ENCODE measurements around the gene NKIRAS1.
"Not testable (repeated sequence)": the region's sequence is repeated elsewhere in the genome, so short reads cannot be mapped to it uniquely, and the experiment has no call there.

NKIRAS1 gene

GRCh38 chr3:23940775-23941174, 24.0 kb upstream of the NKIRAS1 start:
- no peak for DNase-seq (ENCODE audit: low read depth in 2 of 2, low spot score in 1 of 2)

GRCh38 chr3:23938688-23939087, 21.9 kb upstream of the NKIRAS1 start:
- no peak for DNase-seq (ENCODE audit: low read depth in 2 of 2, low spot score in 1 of 2)

- no peak for DNase-seq (ENCODE audit: low read depth in 2 of 2, low spot score in 1 of 2)
Measured at GRCh38 chr3:23937296-23937695, 20.5 kb upstream of the NKIRAS1 start.

DNA sequence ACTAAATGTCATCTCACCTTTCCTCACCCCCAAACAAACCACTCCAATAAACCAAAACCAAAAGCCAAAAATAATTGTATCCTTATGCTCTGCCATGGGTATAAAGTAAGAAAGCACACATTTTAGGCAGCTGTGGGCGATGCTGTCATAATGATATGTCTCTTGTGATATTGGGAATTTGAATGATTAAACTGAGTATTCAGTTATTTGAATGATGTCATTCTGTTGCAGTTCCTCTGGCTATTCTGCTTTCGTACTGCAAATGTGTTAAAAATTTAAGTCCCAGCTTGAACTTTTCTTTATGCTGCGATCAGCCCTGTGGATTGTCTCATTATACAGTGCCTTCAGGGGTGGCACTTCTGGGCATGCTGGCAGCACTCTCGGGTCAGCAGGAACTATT, 17.5 kb upstream of the NKIRAS1 start:
- DNase-seq (ENCODE audit: low read depth in 2 of 2, low spot score in 1 of 2) = no peak

DNA sequence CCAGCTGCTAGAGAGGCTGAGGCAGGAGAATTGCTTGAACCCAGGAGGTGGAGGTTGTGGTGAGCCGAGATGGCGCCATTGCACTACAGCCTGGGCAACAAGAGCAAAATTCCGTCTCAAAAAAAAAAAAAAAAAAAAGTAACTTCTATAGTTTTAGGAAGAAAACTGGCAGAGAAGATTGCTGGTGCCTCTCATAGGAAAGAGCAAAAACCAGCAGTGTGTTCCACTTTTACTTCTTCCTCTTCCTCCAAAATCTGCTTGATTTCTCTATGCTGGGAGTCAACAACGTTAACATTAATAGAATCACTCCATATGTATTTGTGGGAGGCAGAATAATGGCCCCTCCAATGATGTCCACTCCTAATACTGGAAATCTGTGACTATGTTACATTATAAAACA, 15.8 kb upstream of the NKIRAS1 start:
- no peak for DNase-seq (ENCODE audit: low read depth in 2 of 2, low spot score in 1 of 2)

DNA sequence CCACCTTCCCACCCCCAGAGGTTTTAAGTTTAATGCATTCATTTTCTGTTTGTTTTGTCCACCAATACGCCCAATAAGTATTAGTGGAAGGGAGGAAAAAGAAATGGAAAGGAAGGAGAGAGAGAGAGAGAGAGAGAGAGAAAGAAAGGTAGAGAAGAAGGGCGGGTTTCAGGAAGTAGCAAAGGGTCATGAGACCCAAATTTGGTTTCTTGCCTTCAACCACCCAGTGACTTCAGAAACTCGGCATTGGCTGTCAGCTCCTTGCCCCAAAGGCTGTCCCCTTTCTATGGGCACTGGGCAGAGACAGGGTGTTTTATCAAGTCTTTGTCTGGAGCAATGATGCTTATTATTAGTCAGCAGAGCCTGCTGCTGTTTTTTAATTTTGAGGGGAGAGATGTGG, 14.8 kb upstream of the NKIRAS1 start:
- DNase-seq (ENCODE audit: low read depth in 2 of 2, low spot score in 1 of 2) = no peak

GRCh38 chr3:23928524-23928923, 11.7 kb upstream of the NKIRAS1 start:
- no peak for DNase-seq (ENCODE audit: low read depth in 2 of 2, low spot score in 1 of 2)

- DNase-seq (ENCODE audit: low read depth in 2 of 2, low spot score in 1 of 2) = no peak
Measured at GRCh38 chr3:23926736-23927135, 9.9 kb upstream of the NKIRAS1 start.

DNA sequence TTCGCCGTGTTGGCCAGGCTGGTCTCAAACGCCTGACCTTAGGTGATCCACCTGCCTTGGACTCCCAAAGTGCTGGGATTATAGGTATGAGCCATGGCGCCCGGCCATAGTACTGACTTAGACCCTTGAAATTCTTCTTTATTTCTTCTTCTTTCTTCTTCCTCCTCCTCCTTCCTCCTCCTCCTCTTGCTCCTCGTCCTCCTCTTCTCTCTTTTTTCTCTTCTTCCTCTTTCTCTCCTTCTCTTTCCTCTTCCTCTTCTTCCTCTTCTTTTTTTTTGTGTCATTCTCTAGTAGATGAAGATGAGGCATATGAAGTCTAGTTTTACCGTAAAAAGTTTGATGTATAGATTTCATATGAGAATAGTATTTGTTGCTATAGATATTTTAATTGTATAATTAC, 9.5 kb upstream of the NKIRAS1 start:
- DNase-seq (ENCODE audit: low read depth in 2 of 2, low spot score in 1 of 2) = no peak

- DNase-seq (ENCODE audit: low read depth in 2 of 2, low spot score in 1 of 2) = no peak
Measured at GRCh38 chr3:23923786-23924185, 7.0 kb upstream of the NKIRAS1 start.

DNA sequence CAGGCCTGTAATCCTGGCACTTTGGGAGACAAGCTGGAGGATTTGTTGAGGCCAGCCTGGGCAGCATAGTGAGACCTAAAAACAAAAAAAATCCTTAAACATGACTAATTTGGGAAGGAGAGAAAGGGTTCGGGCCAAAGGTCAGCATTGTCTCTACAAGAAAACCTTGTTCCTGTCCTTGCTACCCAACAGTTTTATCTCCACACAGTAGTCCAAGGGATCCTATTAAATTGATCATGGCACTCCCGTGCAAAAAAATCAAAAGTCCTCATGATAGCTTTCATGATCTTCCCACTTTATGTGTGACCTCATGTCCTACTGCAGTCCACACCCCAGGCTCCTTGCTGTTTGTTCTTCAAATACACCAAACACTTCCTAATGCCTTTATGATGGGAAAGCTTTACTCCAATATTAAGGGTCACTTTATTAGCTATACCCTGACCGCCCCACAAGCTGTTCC, 4.3 kb upstream of the NKIRAS1 start:
- DNase-seq (ENCODE audit: low read depth in 2 of 2, low spot score in 1 of 2) = no peak

DNA sequence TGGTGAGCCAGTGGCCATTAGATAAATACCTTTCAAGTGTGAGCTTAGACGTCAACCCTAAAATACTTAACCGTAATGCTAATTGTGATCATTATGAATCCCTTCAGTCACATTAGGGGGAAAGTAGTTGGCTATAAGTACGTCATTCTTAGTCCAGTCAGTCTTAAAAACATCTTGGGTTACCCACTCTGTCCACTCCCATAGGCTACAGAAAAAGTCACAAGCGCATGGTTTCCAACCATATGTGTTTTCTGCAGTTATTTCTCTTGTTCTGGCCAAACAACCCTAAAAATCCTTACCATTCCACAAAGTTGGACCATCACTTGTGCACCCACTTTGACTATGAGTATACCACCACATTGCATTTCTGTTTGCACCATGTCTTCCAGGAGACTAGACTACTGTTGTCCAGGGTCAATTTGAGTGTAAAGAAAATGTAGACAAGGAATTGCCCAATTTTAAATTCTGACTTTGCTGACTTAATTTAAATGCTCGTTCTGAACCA, 3.4 kb upstream of the NKIRAS1 start:
- no peak for DNase-seq (ENCODE audit: low read depth in 2 of 2, low spot score in 1 of 2)

GRCh38 chr3:23919628-23920027, 2.8 kb upstream of the NKIRAS1 start:
- no peak for DNase-seq (ENCODE audit: low read depth in 2 of 2, low spot score in 1 of 2)

DNA sequence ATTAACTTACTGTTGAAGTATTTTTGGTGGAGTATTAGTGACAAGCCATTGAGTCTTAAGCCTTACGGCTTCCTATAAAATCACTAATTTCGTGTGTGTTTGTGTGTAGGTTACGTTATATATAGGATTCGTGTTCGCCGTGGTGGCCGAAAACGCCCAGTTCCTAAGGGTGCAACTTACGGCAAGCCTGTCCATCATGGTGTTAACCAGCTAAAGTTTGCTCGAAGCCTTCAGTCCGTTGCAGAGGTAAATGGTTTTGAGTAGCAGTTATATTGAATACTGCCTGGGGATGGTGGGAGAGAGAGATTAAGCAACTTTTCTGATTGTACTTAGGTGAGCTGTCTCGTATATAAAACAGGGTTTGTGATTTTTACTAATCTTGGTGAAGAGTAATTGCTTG, 1.5 kb upstream of the NKIRAS1 start:
- DNase-seq (ENCODE audit: low read depth in 2 of 2, low spot score in 1 of 2) = not testable (repeated sequence)

- DNase-seq (ENCODE audit: low read depth in 2 of 2, low spot score in 1 of 2) = not testable (repeated sequence)
Measured at GRCh38 chr3:23917679-23918303, 1.0 kb upstream of the NKIRAS1 start.

GRCh38 chr3:23916152-23916885, 471 bp downstream of the NKIRAS1 start:
- DNase-seq (ENCODE audit: low read depth in 2 of 2, low spot score in 1 of 2) = no peak

GRCh38 chr3:23915537-23916108, 1.2 kb downstream of the NKIRAS1 start:
- DNase-seq (ENCODE audit: low read depth in 2 of 2, low spot score in 1 of 2) = no peak

DNA sequence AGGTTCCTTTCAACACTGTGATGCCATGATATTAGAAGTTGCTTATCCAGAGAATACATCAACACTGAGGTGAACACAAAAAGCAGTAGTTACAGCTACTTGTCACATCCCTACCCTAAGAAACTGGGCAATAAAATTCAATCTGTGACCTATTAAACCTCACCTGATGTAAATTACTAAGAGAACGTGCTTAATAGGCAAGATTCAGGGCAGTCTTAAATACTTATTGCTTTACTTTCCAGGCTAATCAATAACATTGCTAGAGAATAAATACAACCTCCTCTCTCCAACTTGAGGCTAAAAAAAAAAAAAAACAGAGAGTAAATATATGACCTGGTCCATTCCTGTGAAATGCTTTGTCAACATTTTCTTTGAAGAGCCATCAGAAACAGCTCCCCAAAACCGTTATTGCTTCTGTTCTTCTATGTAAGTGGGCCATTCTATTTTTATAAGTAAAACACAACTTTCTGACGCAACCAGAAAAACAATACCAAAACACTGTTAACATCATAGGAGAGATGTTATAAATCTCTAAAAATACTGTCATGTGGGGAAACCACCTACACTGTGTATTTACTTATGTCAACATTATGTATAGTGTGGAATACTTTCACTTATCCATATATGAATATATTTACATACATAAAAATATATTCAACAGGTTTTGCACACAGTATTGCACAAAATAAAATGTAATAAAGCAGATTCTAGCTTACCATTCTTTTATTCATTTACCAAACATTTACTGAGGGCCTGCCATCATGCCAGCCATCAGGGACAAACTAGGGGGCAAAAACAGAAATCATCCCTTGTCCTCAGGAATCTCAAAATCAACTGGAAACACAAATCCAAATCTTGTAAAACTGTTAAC, 2.7 kb downstream of the NKIRAS1 start:
- no peak for DNase-seq (ENCODE audit: low read depth in 2 of 2, low spot score in 1 of 2)

- DNase-seq (ENCODE audit: low read depth in 2 of 2, low spot score in 1 of 2) = no peak
Measured at GRCh38 chr3:23913182-23913581, 3.6 kb downstream of the NKIRAS1 start.

DNA sequence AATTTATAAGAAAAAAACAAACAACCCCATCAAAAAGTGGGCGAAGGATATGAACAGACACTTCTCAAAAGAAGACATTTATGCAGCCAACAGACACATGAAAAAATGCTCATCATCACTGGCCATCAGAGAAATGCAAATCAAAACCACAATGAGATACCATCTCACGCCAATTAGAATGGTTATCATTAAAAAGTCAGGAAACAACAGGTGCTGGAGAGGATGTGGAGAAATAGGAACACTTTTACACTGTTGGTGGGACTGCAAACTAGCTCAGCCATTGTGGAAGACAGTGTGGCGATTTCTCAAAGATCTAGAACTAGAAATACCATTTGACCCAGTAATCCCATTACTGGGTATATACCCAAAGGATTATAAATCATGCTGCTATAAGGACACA, 4.5 kb downstream of the NKIRAS1 start:
- not testable (repeated sequence) for DNase-seq (ENCODE audit: low read depth in 2 of 2, low spot score in 1 of 2)

GRCh38 chr3:23911397-23911796, 5.4 kb downstream of the NKIRAS1 start:
- no peak for DNase-seq (ENCODE audit: low read depth in 2 of 2, low spot score in 1 of 2)

Measured in stimulated activated CD8-positive, alpha-beta memory T cell treated with anti-CD3 and anti-CD28 coated beads, Interleukin-4, amount 100 ng/mL, for 1 hour (primary cell).